Measurements from ENCODE around the gene OR51D1.

GRCh38 chr11:4658629-4659445, 21.6 kb downstream of the OR51D1 start:
- no peak for TF ChIP-seq EZH2 (IDR thresholded peaks at IDR 0.05; ENCODE audit: borderline replicate concordance, low read depth, low read length, poor library complexity, severe bottlenecking)
- TF ChIP-seq, protein P1, sequence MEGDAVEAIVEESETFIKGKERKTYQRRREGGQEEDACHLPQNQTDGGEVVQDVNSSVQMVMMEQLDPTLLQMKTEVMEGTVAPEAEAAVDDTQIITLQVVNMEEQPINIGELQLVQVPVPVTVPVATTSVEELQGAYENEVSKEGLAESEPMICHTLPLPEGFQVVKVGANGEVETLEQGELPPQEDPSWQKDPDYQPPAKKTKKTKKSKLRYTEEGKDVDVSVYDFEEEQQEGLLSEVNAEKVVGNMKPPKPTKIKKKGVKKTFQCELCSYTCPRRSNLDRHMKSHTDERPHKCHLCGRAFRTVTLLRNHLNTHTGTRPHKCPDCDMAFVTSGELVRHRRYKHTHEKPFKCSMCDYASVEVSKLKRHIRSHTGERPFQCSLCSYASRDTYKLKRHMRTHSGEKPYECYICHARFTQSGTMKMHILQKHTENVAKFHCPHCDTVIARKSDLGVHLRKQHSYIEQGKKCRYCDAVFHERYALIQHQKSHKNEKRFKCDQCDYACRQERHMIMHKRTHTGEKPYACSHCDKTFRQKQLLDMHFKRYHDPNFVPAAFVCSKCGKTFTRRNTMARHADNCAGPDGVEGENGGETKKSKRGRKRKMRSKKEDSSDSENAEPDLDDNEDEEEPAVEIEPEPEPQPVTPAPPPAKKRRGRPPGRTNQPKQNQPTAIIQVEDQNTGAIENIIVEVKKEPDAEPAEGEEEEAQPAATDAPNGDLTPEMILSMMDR (conservative IDR thresholded peaks at IDR 0.05; ENCODE audit: low read depth, low read length): no peak

Measured in A673 (cell line).